HCT116 (cell line): ENCODE data around the gene TTLL3. TPM values are rescaled to one million over a fixed set of nuclear protein-coding genes. Genes with fewer than 3 reads are reported as not detected.

Experiments
- ATAC-seq: fragments of 200-7000 bp; cut with Tn5 transposase; 2 replicates; pipeline ENCODE4 v1.9.1; 2020; ENCODE audit warnings: mild to moderate bottlenecking, moderate library complexity
- BruUV-seq: library from RNA; stranded (reverse); fragments of 400-500 nt; replicated peaks from 2 replicates; lab custom pipeline; 2021; lab: Mats Ljungman, UMichigan
- CTCF ChIA-PET: fragments of 300-600 bp; sonication (Branson Sonifier 250); formaldehyde crosslinking; loops from one replicate; lab custom pipeline; 2021; ENCODE audit warnings: antibody characterized with exemption; lab: Charles Lee
- POLR2A ChIA-PET: fragments of 300-600, 350-600 bp; sonication (Branson Sonifier 250); formaldehyde crosslinking; loops from one replicate; lab custom pipeline; 2021; ENCODE audit warnings: antibody characterized with exemption; lab: Charles Lee
- RAD21 ChIA-PET, 2 experiments: fragments of 300-600 bp; sonication (Branson Sonifier 250); formaldehyde crosslinking; loops; one replicate each; lab custom pipeline; 2023; ENCODE audit warnings: low total read pairs in 2 of 2; ENCODE audit not compliant: uncharacterized antibody in 2 of 2, unreplicated experiment in 2 of 2, low non-redundant PET in 1 of 2; lab: Charles Lee
- DNase-seq: peaks from one replicate; pipeline ENCODE4 v3.0.0-alpha.2; 2010; ENCODE audit warnings: low read depth, low spot score
- H2AFZ ChIP-seq: fragments of 200-600 bp; shearing (Covaris generic), sonication (generic); 2 replicates; pipeline ENCODE4 v1.6.1; 2017; ENCODE audit warnings: low read depth, mixed run types, mixed read lengths, antibody characterized with exemption, low read length; ENCODE audit not compliant: poor library complexity, severe bottlenecking
- H3K27ac ChIP-seq: 2 replicates; pipeline ENCODE4 v1.5.1; 2012; ENCODE audit warnings: low read depth, low read length
- H3K27me3 ChIP-seq: fragments of 200-600 bp; sonication (generic); 2 replicates; pipeline ENCODE4 v1.6.1; 2016; ENCODE audit warnings: mixed run types, low read length, mixed read lengths; ENCODE audit not compliant: insufficient read depth
- H3K36me3 ChIP-seq, 2 experiments: fragments of 200-500 bp in 1 of 2; fragments of 200-600 bp in 1 of 2; sonication (Bioruptor generic) in 1 of 2; sonication (generic) in 1 of 2; 2 replicates each; pipeline versions ENCODE4 v1.5.1 to v1.6.1; 2014 to 2016; ENCODE audit warnings: low read length in 2 of 2, inconsistent platforms in 1 of 2, mixed read lengths in 1 of 2, mixed run types in 1 of 2; ENCODE audit not compliant: insufficient read depth in 2 of 2, control insufficient read depth in 1 of 2
- H3K4me1 ChIP-seq, 2 experiments: fragments of 200-600 bp in 1 of 2; sonication (generic) in 1 of 2; 2 replicates each; pipeline versions ENCODE4 v1.5.1 to v1.6.1; 2012 to 2017; ENCODE audit warnings: low read length in 2 of 2, inconsistent platforms in 1 of 2, mild to moderate bottlenecking in 1 of 2, mixed read lengths in 1 of 2, mixed run types in 1 of 2, moderate library complexity in 1 of 2; ENCODE audit not compliant: insufficient read depth in 2 of 2, control insufficient read depth in 1 of 2
- H3K4me2 ChIP-seq: fragments of 200-600 bp; sonication (generic); 2 replicates; pipeline ENCODE4 v1.6.1; 2017; ENCODE audit warnings: mixed run types, low read length, mixed read lengths
- H3K4me3 ChIP-seq, 2 experiments: fragments of 200-600 bp in 1 of 2; sonication (generic) in 1 of 2; replicated peaks in 1 of 2; 2 replicates each; pipeline ENCODE4 v1.5.1; 2011 to 2016; ENCODE audit warnings: low read length in 2 of 2, control low read depth in 1 of 2, low read depth in 1 of 2, mild to moderate bottlenecking in 1 of 2, mixed read lengths in 1 of 2, mixed run types in 1 of 2
- H3K79me2 ChIP-seq: fragments of 200-600 bp; sonication (generic); 2 replicates; pipeline ENCODE4 v1.6.1; 2017; ENCODE audit warnings: mild to moderate bottlenecking, mixed run types, low read length, moderate library complexity, mixed read lengths; ENCODE audit not compliant: insufficient read depth
- H3K9ac ChIP-seq: fragments of 200-600 bp; sonication (generic); 2 replicates; pipeline ENCODE4 v1.6.1; 2016; ENCODE audit warnings: low read length, mixed read lengths
- H3K9me2 ChIP-seq: fragments of 200-600 bp; sonication (generic), shearing (Covaris generic); 2 replicates; pipeline ENCODE4 v1.6.1; 2017; ENCODE audit warnings: mixed run types, mild to moderate bottlenecking, moderate library complexity; ENCODE audit not compliant: insufficient read depth
- H3K9me3 ChIP-seq, 2 experiments: fragments of 200-500 bp in 1 of 2; fragments of 200-600 bp in 1 of 2; sonication (Bioruptor generic) in 1 of 2; sonication (generic) in 1 of 2; 2 replicates each; pipeline ENCODE4 v1.6.1; 2014 to 2017; ENCODE audit warnings: low read length in 2 of 2, mixed read lengths in 2 of 2, inconsistent platforms in 1 of 2, low read depth in 1 of 2, mild to moderate bottlenecking in 1 of 2, mixed run types in 1 of 2, moderate library complexity in 1 of 2; ENCODE audit not compliant: control insufficient read depth in 1 of 2, insufficient read depth in 1 of 2
- H4K20me1 ChIP-seq: fragments of 200-600 bp; sonication (generic), shearing (Covaris generic); 2 replicates; pipeline ENCODE4 v1.6.1; 2017; ENCODE audit warnings: mixed run types, mild to moderate bottlenecking, moderate library complexity; ENCODE audit not compliant: insufficient read depth
- CBX3 ChIP-seq: IDR thresholded peaks from 2 replicates; pipeline ENCODE4 v1.6.1; 2012; ENCODE audit warnings: low read depth
- CEBPB ChIP-seq: IDR thresholded peaks from 2 replicates; pipeline ENCODE4 v1.6.1; 2012; ENCODE audit warnings: low read depth
- EGR1 ChIP-seq: IDR thresholded peaks from 2 replicates; pipeline ENCODE4 v1.6.1; 2012; ENCODE audit warnings: low read depth
- ELF1 ChIP-seq: IDR thresholded peaks from 2 replicates; pipeline ENCODE4 v1.6.1; 2012; ENCODE audit warnings: low read depth, borderline replicate concordance
- EZH2phosphoT487 ChIP-seq: fragments of 200-600 bp; IDR thresholded peaks from 2 replicates; pipeline ENCODE4 v1.6.1; 2018; ENCODE audit warnings: antibody characterized with exemption, borderline replicate concordance
- FOSL1 ChIP-seq: IDR thresholded peaks from 2 replicates; pipeline ENCODE4 v1.6.1; 2012; ENCODE audit warnings: low read depth
- POLR2AphosphoS5 ChIP-seq: IDR thresholded peaks from 2 replicates; pipeline ENCODE4 v1.6.1; 2011; ENCODE audit warnings: mild to moderate bottlenecking, low read depth, low read length, moderate library complexity
- SRF ChIP-seq: IDR thresholded peaks from 2 replicates; pipeline ENCODE4 v1.6.1; 2012; ENCODE audit warnings: low read depth
- TCF7L2 ChIP-seq: IDR thresholded peaks from 2 replicates; pipeline ENCODE4 v1.7.0; 2011; ENCODE audit warnings: borderline replicate concordance, inconsistent platforms; ENCODE audit not compliant: insufficient read depth, insufficient read length; ENCODE audit errors: extremely low read depth
- YY1 ChIP-seq: IDR thresholded peaks from 2 replicates; pipeline ENCODE4 v1.6.1; 2011; ENCODE audit warnings: low read length, low read depth, moderate library complexity, mild to moderate bottlenecking; ENCODE audit not compliant: insufficient replicate concordance; ENCODE audit errors: extremely low read depth
- ZFX ChIP-seq: fragments of 450-650 bp; IDR thresholded peaks from 2 replicates; pipeline ENCODE4 v1.6.1; 2017
- ZNF274 ChIP-seq: fragments of 200-500 bp; sonication (Bioruptor generic); IDR thresholded peaks from 2 replicates; pipeline ENCODE4 v1.6.1; 2014; ENCODE audit warnings: mild to moderate bottlenecking, low read depth, low read length, inconsistent platforms
- intact Hi-C: fragments of 100-400 bp; cut with micrococcal nuclease; formaldehyde crosslinking; loops from 2 replicates; pipeline ENCODE4 v1.10.0; 2022
- total RNA-seq: library from RNA; stranded (reverse); gene quantifications from one replicate; pipeline ENCODE4 v1.2.1, GENCODE V29; 2021; ENCODE audit not compliant: unreplicated experiment
- TF ChIP-seq, protein P1 (sequence below): IDR thresholded peaks from 2 replicates; pipeline ENCODE4 v1.6.1; 2012
- TF ChIP-seq, protein P2 (sequence below): IDR thresholded peaks from 2 replicates; pipeline ENCODE4 v1.6.1; 2012

The TTLL3 gene
- total RNA-seq, 1 experiment from 2014 or later = 40.3 TPM

DNA sequence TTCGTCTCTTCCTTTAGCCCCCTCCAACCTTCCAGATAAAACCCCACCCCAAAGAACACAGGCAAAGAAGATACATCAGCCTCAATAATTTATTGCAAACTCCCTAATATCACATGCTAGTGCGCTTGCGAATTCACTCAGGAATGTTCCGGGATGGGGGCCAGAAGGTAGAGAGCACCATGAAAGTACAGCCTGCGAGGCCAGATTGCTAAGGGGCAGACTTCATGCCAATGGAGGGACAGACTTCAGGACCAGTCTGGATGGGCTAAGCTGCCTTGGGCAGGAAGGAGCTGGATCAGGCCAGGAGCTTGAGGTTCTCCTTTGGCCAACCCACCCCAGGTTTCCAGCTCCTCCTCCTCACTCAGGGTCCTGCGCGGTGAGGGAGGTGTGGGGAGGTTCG is 56.6 kb downstream of the TTLL3 start:
- no TSS peak for BruUV-seq
- H3K9me2 ChIP-seq = no peaks in the 10 kb centered on the region
- H3K9ac ChIP-seq = no peak overlapping the region
- intact Hi-C loops = no loop called here
- ATAC-seq (no peak), DNase-seq (no peak)
- ChIA-PET POLR2A (no interaction called here), CTCF (no interaction called here), RAD21 (no interaction called here)
- TF ChIP-seq POLR2AphosphoS5 (no peak), ELF1 (no peak), TCF7L2 (no peak), FOSL1 (no peak), YY1 (no peak), SRF (no peak), CBX3 (no peak), ZFX (no peak), EZH2phosphoT487 (no peak), CEBPB (no peak), ZNF274 (no peak), EGR1 (no peak)
- TF ChIP-seq, protein P1, sequence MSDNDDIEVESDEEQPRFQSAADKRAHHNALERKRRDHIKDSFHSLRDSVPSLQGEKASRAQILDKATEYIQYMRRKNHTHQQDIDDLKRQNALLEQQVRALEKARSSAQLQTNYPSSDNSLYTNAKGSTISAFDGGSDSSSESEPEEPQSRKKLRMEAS = no peak
- no peak overlapping the region for H3K4me2 ChIP-seq
- H3K9me3 ChIP-seq = no peaks in the 10 kb centered on the region
- H3K27me3 ChIP-seq = no peaks in the 10 kb centered on the region
- H3K79me2 ChIP-seq = no peaks in the 10 kb centered on the region
- H3K27ac ChIP-seq = no peak overlapping the region
- no peak overlapping the region for H3K4me3 ChIP-seq
- H3K36me3 ChIP-seq = no peaks in the 10 kb centered on the region
- H3K4me1 ChIP-seq = peaks cover 0 to 17% of the 10 kb centered on the region in 2 experiments; a peak in 2 of 4 replicates
- no peak overlapping the region for H2AFZ ChIP-seq
- no peaks in the 10 kb centered on the region for H4K20me1 ChIP-seq

DNA sequence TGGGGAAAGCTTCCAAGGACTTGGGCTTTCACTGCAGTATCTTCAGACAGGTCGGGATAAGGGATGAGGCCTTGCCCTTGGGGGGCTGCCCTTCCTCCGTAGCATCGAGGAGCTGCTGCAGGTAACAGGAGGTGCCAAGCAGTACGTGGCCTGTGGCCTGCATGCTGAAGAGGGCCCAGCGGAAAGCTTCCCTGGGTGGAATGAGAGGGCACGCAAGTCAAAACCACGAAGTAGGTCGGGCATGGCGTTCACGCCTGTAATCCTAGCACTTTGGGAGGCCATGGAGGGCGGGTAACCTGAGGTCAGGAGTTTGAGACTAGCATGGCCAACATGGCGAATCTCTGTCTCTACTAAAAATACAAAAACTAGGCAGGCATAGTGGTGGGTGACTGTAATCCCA is 57.0 kb downstream of the TTLL3 start:
- POLR2A ChIA-PET = no interaction called here

More for the DNA sequence above, 57.0 kb downstream of the TTLL3 start:
- CTCF ChIA-PET = no interaction called here
- H3K9ac ChIP-seq = no peak overlapping the region
- BruUV-seq = no TSS peak
- H3K9me2 ChIP-seq = no peaks in the 10 kb centered on the region
- H3K36me3 ChIP-seq = no peaks in the 10 kb centered on the region
- H3K27me3 ChIP-seq = no peaks in the 10 kb centered on the region
- H4K20me1 ChIP-seq = no peaks in the 10 kb centered on the region
- TF ChIP-seq, protein P2, sequence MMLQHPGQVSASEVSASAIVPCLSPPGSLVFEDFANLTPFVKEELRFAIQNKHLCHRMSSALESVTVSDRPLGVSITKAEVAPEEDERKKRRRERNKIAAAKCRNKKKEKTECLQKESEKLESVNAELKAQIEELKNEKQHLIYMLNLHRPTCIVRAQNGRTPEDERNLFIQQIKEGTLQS = no peak
- H2AFZ ChIP-seq = no peak overlapping the region
- intact Hi-C loops = no loop called here
- H3K9me3 ChIP-seq = no peaks in the 10 kb centered on the region
- H3K4me1 ChIP-seq = peaks cover 0 to 22% of the 10 kb centered on the region in 2 experiments; a peak in 2 of 4 replicates
- no peak overlapping the region for H3K4me3 ChIP-seq
- no peak overlapping the region for H3K4me2 ChIP-seq
- no peaks in the 10 kb centered on the region for H3K79me2 ChIP-seq
- RAD21 ChIA-PET = no interaction called here
- no peak overlapping the region for H3K27ac ChIP-seq
- DNase-seq (no peak), ATAC-seq (no peak)
